Upper lobe of right lung (tissue), 1 donor: ENCODE measurements around the gene NUP205. TPM values are rescaled to one million over a fixed set of nuclear protein-coding genes. Genes with fewer than 3 reads are reported as not detected.

Experiments used
- ATAC-seq: fragments of 200-7000 bp; cut with Tn5 transposase; one replicate; pipeline ENCODE4 v1.9.1; 2020; ENCODE audit warnings: mild to moderate bottlenecking, moderate library complexity
- DNase-seq: peaks from one replicate; pipeline ENCODE4 v3.0.0-alpha.2; 2020
- H3K27ac ChIP-seq: fragments of 200-600 bp; one replicate; pipeline ENCODE4 v1.8.0; 2022
- H3K27me3 ChIP-seq: fragments of 200-600 bp; one replicate; pipeline ENCODE4 v1.8.0; 2022; ENCODE audit warnings: mild to moderate bottlenecking
- H3K36me3 ChIP-seq: fragments of 200-600 bp; one replicate; pipeline ENCODE4 v1.8.0; 2022
- H3K4me1 ChIP-seq: fragments of 200-600 bp; one replicate; pipeline ENCODE4 v1.8.0; 2022
- H3K4me3 ChIP-seq: fragments of 200-600 bp; one replicate; pipeline ENCODE4 v1.8.0; 2022; ENCODE audit warnings: mild to moderate bottlenecking
- H3K9me3 ChIP-seq: fragments of 200-600 bp; one replicate; pipeline ENCODE4 v1.8.0; 2022
- CTCF ChIP-seq: fragments of 200-600 bp; IDR thresholded peaks from one replicate; pipeline ENCODE4 v1.8.0; 2022; ENCODE audit warnings: antibody characterized with exemption
- intact Hi-C: fragments of 100-400 bp; cut with DNase I; formaldehyde crosslinking; loops from one replicate; pipeline ENCODE4 v1.11.0; 2022
- total RNA-seq: library from RNA; stranded (reverse); fragmentation: NEBNext Ultra II Directional; extraction: Animal tissue kit (Norgen Biotek cat#: 25700); gene quantifications from one replicate; pipeline ENCODE4 v1.2.1, GENCODE V29; 2021
- donor health status: DM: no; HTN: yes; CAD: no; lungs with severe emphysema.

NUP205 gene
- total RNA-seq, 1 donor from 2014 or later = 34.3 TPM

- Histone ChIP-seq H3K4me1 (peaks cover 9% of the 10 kb centered on the region), H3K9me3 (no peaks in the 10 kb centered on the region), H3K4me3 (no peak overlapping the region), H3K36me3 (no peaks in the 10 kb centered on the region), H3K27ac (no peak overlapping the region), H3K27me3 (no peaks in the 10 kb centered on the region)
- no peak for DNase-seq
- no peak for ATAC-seq
- intact Hi-C loops = no loop called here
- TF ChIP-seq CTCF = no peak
These were observed 5.0 kb downstream of the NUP205 start for GRCh38 chr7:135562720-135563119.

- no peak for TF ChIP-seq CTCF
- Histone ChIP-seq H3K4me3 (no peak overlapping the region), H3K27me3 (no peaks in the 10 kb centered on the region), H3K36me3 (peaks cover 49% of the 10 kb centered on the region), H3K9me3 (no peaks in the 10 kb centered on the region), H3K4me1 (no peaks in the 10 kb centered on the region), H3K27ac (no peak overlapping the region)
- ATAC-seq (no peak), DNase-seq (no peak)
- intact Hi-C loops = no loop called here
These were observed 14.1 kb downstream of the NUP205 start for GRCh38 chr7:135571834-135572233.

- H3K27ac ChIP-seq = no peak overlapping the region
- no peaks in the 10 kb centered on the region for H3K9me3 ChIP-seq
- peaks cover 66% of the 10 kb centered on the region for H3K36me3 ChIP-seq
- no peaks in the 10 kb centered on the region for H3K27me3 ChIP-seq
- intact Hi-C loops = no loop called here
- H3K4me1 ChIP-seq = no peaks in the 10 kb centered on the region
- no peak overlapping the region for H3K4me3 ChIP-seq
- no peak for TF ChIP-seq CTCF
- ATAC-seq = no peak
- DNase-seq = no peak
These were observed 15.8 kb downstream of the NUP205 start for GRCh38 chr7:135573541-135573940.

- intact Hi-C loops = no loop called here
- Histone ChIP-seq H3K27ac (no peak overlapping the region), H3K36me3 (peaks cover 83% of the 10 kb centered on the region), H3K4me1 (no peaks in the 10 kb centered on the region), H3K4me3 (no peak overlapping the region), H3K9me3 (no peaks in the 10 kb centered on the region), H3K27me3 (no peaks in the 10 kb centered on the region)
- DNase-seq = no peak
- no peak for TF ChIP-seq CTCF
- no peak for ATAC-seq
These were observed 17.6 kb downstream of the NUP205 start for GRCh38 chr7:135575296-135575695.

- DNase-seq (no peak), ATAC-seq (no peak)
- H3K27ac ChIP-seq = no peak overlapping the region
- intact Hi-C loops = no loop called here
- H3K4me1 ChIP-seq = no peaks in the 10 kb centered on the region
- H3K36me3 ChIP-seq = peaks cover 100% of the 10 kb centered on the region
- H3K9me3 ChIP-seq = no peaks in the 10 kb centered on the region
- H3K4me3 ChIP-seq = no peak overlapping the region
- H3K27me3 ChIP-seq = no peaks in the 10 kb centered on the region
- no peak for TF ChIP-seq CTCF
These were observed 20.9 kb downstream of the NUP205 start for GRCh38 chr7:135578569-135578968.
